ENCODE measurements around the gene INPP5A. TPM values are rescaled to one million over a fixed set of nuclear protein-coding genes. Genes with fewer than 3 reads are reported as not detected.
"Not testable (repeated sequence)": the region's sequence is repeated elsewhere in the genome, so short reads cannot be mapped to it uniquely, and the experiment has no call there.

The INPP5A gene
- total and polyA plus RNA-seq, 7 donors, result 15.1 to 48.8 (median 40.9) TPM

- no peak for TF ChIP-seq CTCF (IDR thresholded peaks at IDR 0.05)
- no peak for DNase-seq
- Histone ChIP-seq H3K9me3 (no peaks in the 10 kb centered on the region), H3K27me3 (ENCODE audit: insufficient read depth in 3 of 3, low read length in 2 of 3) (peaks cover 0 to 83% (median 33%) of the 10 kb centered on the region in 3 donors), H3K27ac (no peak overlapping the region), H3K4me1 (peaks cover 9% of the 10 kb centered on the region), H3K4me3 (no peak overlapping the region), H3K36me3 (ENCODE audit: insufficient read depth in 1 of 2, low read depth in 1 of 2) (no peaks in the 10 kb centered on the region)
- ATAC-seq, result no peak
- intact Hi-C loops (cut with DNase I), result loop anchor here (5.0 to 10.0 kb wide), 2 partner anchors 132 to 135 kb away; no protein-coding TSS in a partner anchor
- 61 to 73% (median 62%) methylated on average over 12 to 15 of the region's 15 CpGs for WGBS, 3 donors
Observed at GRCh38 chr10:132789659-132790148, 252.1 kb downstream of the INPP5A start.

- peaks cover 0 to 75% (median 29%) of the 10 kb centered on the region in 3 donors for H3K27me3 ChIP-seq (ENCODE audit: insufficient read depth in 3 of 3, low read length in 2 of 3)
- 45 to 71% (median 56%) methylated on average over 5 to 7 of the region's 7 CpGs for WGBS, 3 donors
- H3K9me3 ChIP-seq, result no peaks in the 10 kb centered on the region
- H3K4me3 ChIP-seq, result no peak overlapping the region
- intact Hi-C loops (cut with DNase I), result loop anchor here in 1 of 2 donors (5.0 kb wide), 1 partner anchor 133 kb away; no protein-coding TSS in a partner anchor
- no peak overlapping the region for H3K27ac ChIP-seq
- DNase-seq (no peak), ATAC-seq (no peak)
- H3K36me3 ChIP-seq (ENCODE audit: insufficient read depth in 1 of 2, low read depth in 1 of 2), result no peaks in the 10 kb centered on the region
- no peak for TF ChIP-seq CTCF (IDR thresholded peaks at IDR 0.05)
- H3K4me1 ChIP-seq, result peaks cover 9% of the 10 kb centered on the region
Observed at GRCh38 chr10:132790470-132790869, 252.9 kb downstream of the INPP5A start.

- H3K4me3 ChIP-seq, result no peak overlapping the region
- peaks cover 0 to 76% (median 24%) of the 10 kb centered on the region in 3 donors for H3K27me3 ChIP-seq (ENCODE audit: insufficient read depth in 3 of 3, low read length in 2 of 3)
- H3K4me1 ChIP-seq, result peaks cover 9% of the 10 kb centered on the region
- ATAC-seq (no peak), DNase-seq (no peak)
- no peak overlapping the region for H3K27ac ChIP-seq
- no peaks in the 10 kb centered on the region for H3K36me3 ChIP-seq (ENCODE audit: insufficient read depth in 1 of 2, low read depth in 1 of 2)
- intact Hi-C loops (cut with DNase I), result loop anchor here in 1 of 2 donors (5.0 kb wide), 1 partner anchor 134 kb away; no protein-coding TSS in a partner anchor
- 44 to 51% (median 51%) methylated on average over 29 to 31 of the region's 31 CpGs for WGBS, 3 donors
- no peaks in the 10 kb centered on the region for H3K9me3 ChIP-seq
- no peak for TF ChIP-seq CTCF (IDR thresholded peaks at IDR 0.05)
Observed at GRCh38 chr10:132790934-132791829, 253.6 kb downstream of the INPP5A start.

- not testable (repeated sequence) for ATAC-seq; H3K36me3 ChIP-seq (ENCODE audit: insufficient read depth in 1 of 2, low read depth in 1 of 2); H3K4me1 ChIP-seq; DNase-seq; H3K9me3 ChIP-seq; H3K27ac ChIP-seq; H3K4me3 ChIP-seq
- intact Hi-C loops (cut with DNase I), result loop anchor here in 1 of 2 donors (5.0 kb wide), 1 partner anchor 135 kb away; no protein-coding TSS in a partner anchor
- H3K27me3 ChIP-seq (ENCODE audit: insufficient read depth in 3 of 3, low read length in 2 of 3), result peaks cover 0 to 71% (median 21%) of the 10 kb centered on the region in 3 donors
- 92 to 94% (median 93%) methylated on average over 29 to 33 of the region's 33 CpGs for WGBS, 3 donors
Observed at GRCh38 chr10:132792099-132792498, 254.5 kb downstream of the INPP5A start.

- no peak for TF ChIP-seq CTCF (IDR thresholded peaks at IDR 0.05)
- no peak for ATAC-seq
- WGBS, 3 donors, result 65 to 77% (median 72%) methylated on average over 11 to 17 of the region's 17 CpGs
- intact Hi-C loops (cut with DNase I), result loop anchor here in 1 of 2 donors (5.0 kb wide), 1 partner anchor 135 kb away; no protein-coding TSS in a partner anchor
- no peak overlapping the region for H3K4me3 ChIP-seq
- H3K36me3 ChIP-seq (ENCODE audit: insufficient read depth in 1 of 2, low read depth in 1 of 2), result no peaks in the 10 kb centered on the region
- no peaks in the 10 kb centered on the region for H3K9me3 ChIP-seq
- peaks cover 2% of the 10 kb centered on the region for H3K4me1 ChIP-seq
- peaks cover 0 to 64% (median 17%) of the 10 kb centered on the region in 3 donors for H3K27me3 ChIP-seq (ENCODE audit: insufficient read depth in 3 of 3, low read length in 2 of 3)
- no peak overlapping the region for H3K27ac ChIP-seq
- DNase-seq, result no peak
Observed at GRCh38 chr10:132792796-132793195, 255.2 kb downstream of the INPP5A start.
